ENCODE measurements around the gene SNCB. TPM values are rescaled to one million over a fixed set of nuclear protein-coding genes. Genes with fewer than 3 reads are reported as not detected.

Gene SNCB
- total and polyA plus RNA-seq, 2 of the 13 experiments (the other 11 are each of a cell fraction or from before 2014, with no cell fraction given) = not detected

DNA sequence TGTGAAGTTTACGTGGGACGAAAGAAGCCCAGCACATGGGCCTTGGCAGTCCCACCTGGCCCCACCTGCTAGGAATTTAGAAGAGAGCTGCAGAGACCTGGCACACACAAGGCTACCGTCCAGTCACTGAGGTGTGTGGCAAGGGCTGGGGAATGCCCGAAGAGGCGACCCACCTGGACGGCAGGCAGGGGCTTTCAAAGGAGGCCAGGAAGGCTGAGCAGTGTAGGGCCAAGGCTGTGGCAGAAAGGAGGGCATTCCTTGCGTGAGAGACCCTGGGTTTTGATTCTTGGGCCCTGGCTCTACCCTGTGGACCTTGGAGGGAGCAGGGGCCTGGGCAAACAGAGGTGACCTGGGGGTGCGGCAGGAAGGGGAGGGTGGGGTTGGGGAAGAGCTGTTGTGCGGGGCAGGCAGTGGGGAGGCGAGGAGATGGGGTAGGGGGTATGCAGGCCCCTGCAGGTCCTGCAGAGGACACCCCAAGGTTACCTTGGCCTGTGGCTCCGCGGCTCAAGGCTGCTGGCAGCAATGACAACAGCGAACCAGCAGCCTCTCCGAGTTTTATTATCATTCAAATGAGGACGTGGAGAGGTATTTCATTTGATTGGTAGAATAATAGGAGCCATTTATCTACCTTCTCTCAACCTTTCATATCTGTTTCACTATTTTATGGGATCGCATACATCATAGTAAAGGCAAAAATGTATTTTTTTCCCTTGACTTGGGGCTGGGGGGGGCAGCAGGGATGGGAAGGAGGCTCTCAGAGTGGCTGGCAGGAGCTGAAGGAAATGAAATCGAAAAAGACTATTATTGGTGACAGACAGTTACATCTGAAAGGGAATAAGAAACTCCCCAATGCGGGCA is 41.8 kb upstream of the SNCB start:
- DNase-seq (ENCODE audit: low spot score) = no peak
- H3K4me1 ChIP-seq (ENCODE audit: insufficient read depth, low read length) = peaks cover 18% of the 10 kb centered on the region
- no peak for ATAC-seq
- no peaks in the 10 kb centered on the region for H3K36me3 ChIP-seq (replicated peaks in 1 of 2; ENCODE audit: control insufficient read depth in 1 of 2, insufficient read depth in 2 of 2, low read length in 2 of 2)
- no peaks in the 10 kb centered on the region for H3K79me2 ChIP-seq (ENCODE audit: insufficient read depth, low read length)
- no peak overlapping the region for H3K4me2 ChIP-seq (ENCODE audit: low read depth, low read length)
- H3K27me3 ChIP-seq (ENCODE audit: control insufficient read depth in 1 of 2, insufficient read depth in 2 of 2, low read length in 2 of 2) = peaks cover 1 to 8% of the 10 kb centered on the region in 2 experiments; a peak in 2 of 5 replicates
- in situ Hi-C loops (cut with HindIII; ENCODE audit: extremely low pct_ligation_motif_present, low pct_unique_long_range_greater_than_20kb) = no loop called here
- no peak overlapping the region for H3K4me3 ChIP-seq (replicated peaks in 1 of 3; ENCODE audit: insufficient read depth in 1 of 3, low read depth in 2 of 3, low read length in 3 of 3)
- no peaks in the 10 kb centered on the region for H3K9me3 ChIP-seq (ENCODE audit: low read length)
- intact Hi-C loops (cut with micrococcal nuclease; ENCODE audit: unreplicated experiment) = no loop called here
- ChIA-PET POLR2A (no interaction called here), CTCF (ENCODE audit: low intra/inter-chr PET ratio, low total read pairs) (no interaction called here)
- BruUV-seq (replicated peaks) = no TSS peak
- TF ChIP-seq, protein P1, sequence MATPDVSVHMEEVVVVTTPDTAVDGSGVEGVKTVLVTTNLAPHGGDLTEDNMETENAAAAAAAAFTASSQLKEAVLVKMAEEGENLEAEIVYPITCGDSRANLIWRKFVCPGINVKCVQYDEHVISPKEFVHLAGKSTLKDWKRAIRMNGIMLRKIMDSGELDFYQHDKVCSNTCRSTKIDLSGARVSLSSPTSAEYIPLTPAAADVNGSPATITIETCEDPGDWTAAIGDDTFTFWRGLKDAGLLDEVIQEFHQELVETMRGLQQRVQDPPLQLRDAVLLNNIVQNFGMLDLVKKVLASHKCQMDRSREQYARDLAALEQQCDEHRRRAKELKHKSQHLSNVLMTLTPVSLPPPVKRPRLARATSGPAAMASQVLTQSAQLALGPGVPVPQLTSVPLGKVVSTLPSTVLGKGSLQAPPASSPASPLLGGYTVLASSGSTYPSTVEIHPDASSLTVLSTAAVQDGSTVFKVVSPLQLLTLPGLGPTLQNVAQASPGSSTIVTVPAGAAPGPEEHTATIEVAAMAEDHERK (CRISPR knock-in tag; IDR thresholded peaks at IDR 0.05; ENCODE audit: low read depth) = no peak
- TF ChIP-seq ZBTB21 (CRISPR knock-in tag; IDR thresholded peaks at IDR 0.05) (no peak), ZNF136 (CRISPR knock-in tag; IDR thresholded peaks at IDR 0.05; ENCODE audit: low read depth) (no peak), ATF1 (CRISPR knock-in tag; IDR thresholded peaks at IDR 0.05) (no peak), KAT7 (CRISPR knock-in tag; IDR thresholded peaks at IDR 0.05; ENCODE audit: borderline replicate concordance) (no peak)
- no peak overlapping the region for H2AFZ ChIP-seq (ENCODE audit: low read length)
- H4K20me1 ChIP-seq (ENCODE audit: insufficient read depth, low read length) = no peaks in the 10 kb centered on the region
- FAIRE-seq = no peak
- WGBS (ENCODE audit: low lambda C conversion rate) = 22% methylated on average over 15 of the region's 18 CpGs
- H3K9ac ChIP-seq (ENCODE audit: insufficient read depth, low read depth, low read length) = no peak overlapping the region
- H3K27ac ChIP-seq (ENCODE audit: extremely low read length, insufficient read depth, low read length) = no peak overlapping the region

DNA sequence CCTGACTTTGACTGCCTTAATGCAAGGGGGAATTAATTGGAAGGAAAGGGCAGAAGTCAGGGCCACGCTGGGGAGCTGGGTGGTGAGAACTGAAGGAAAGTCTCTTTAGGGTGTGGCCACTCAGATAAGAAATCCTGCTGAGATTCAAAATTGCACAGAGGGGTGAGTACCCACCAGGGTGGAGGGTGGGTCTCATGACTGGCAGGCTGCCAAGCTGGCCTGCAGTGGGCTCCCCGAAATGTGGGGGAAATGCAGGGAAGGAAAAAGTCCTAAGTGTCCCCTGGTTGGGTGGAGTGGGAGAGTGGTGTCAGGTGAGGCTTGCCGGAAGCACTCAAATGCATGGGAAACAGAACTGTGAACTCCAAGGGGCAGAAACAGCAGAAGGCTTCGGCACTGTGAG is 41.1 kb upstream of the SNCB start:
- Histone ChIP-seq H3K9ac (ENCODE audit: insufficient read depth, low read depth, low read length) (no peak overlapping the region), H3K4me3 (replicated peaks in 1 of 3; ENCODE audit: insufficient read depth in 1 of 3, low read depth in 2 of 3, low read length in 3 of 3) (no peak overlapping the region), H3K9me3 (ENCODE audit: low read length) (no peaks in the 10 kb centered on the region), H3K27ac (ENCODE audit: extremely low read length, insufficient read depth, low read length) (no peak overlapping the region), H2AFZ (ENCODE audit: low read length) (no peak overlapping the region), H3K36me3 (replicated peaks in 1 of 2; ENCODE audit: control insufficient read depth in 1 of 2, insufficient read depth in 2 of 2, low read length in 2 of 2) (no peaks in the 10 kb centered on the region), H3K79me2 (ENCODE audit: insufficient read depth, low read length) (no peaks in the 10 kb centered on the region), H3K4me2 (ENCODE audit: low read depth, low read length) (no peak overlapping the region), H3K27me3 (ENCODE audit: control insufficient read depth in 1 of 2, insufficient read depth in 2 of 2, low read length in 2 of 2) (peaks cover 1 to 8% of the 10 kb centered on the region in 2 experiments; a peak in 2 of 5 replicates), H4K20me1 (ENCODE audit: insufficient read depth, low read length) (no peaks in the 10 kb centered on the region), H3K4me1 (ENCODE audit: insufficient read depth, low read length) (peaks cover 11% of the 10 kb centered on the region)
- CTCF ChIA-PET (ENCODE audit: low intra/inter-chr PET ratio, low total read pairs) = no interaction called here
- no peak for DNase-seq (ENCODE audit: low spot score)
- POLR2A ChIA-PET = no interaction called here
- FAIRE-seq = no peak
- intact Hi-C loops (cut with micrococcal nuclease; ENCODE audit: unreplicated experiment) = no loop called here
- 31% methylated on average over 3 of the region's 4 CpGs for WGBS (ENCODE audit: low lambda C conversion rate)
- ATAC-seq = no peak
- BruUV-seq (replicated peaks) = no TSS peak
- in situ Hi-C loops (cut with HindIII; ENCODE audit: extremely low pct_ligation_motif_present, low pct_unique_long_range_greater_than_20kb) = no loop called here
- TF ChIP-seq ZSCAN12 (CRISPR knock-in tag; IDR thresholded peaks at IDR 0.05) = no peak
- no peak for TF ChIP-seq ZNF607 (CRISPR knock-in tag; IDR thresholded peaks at IDR 0.05; ENCODE audit: borderline replicate concordance)
- TF ChIP-seq, protein P2, sequence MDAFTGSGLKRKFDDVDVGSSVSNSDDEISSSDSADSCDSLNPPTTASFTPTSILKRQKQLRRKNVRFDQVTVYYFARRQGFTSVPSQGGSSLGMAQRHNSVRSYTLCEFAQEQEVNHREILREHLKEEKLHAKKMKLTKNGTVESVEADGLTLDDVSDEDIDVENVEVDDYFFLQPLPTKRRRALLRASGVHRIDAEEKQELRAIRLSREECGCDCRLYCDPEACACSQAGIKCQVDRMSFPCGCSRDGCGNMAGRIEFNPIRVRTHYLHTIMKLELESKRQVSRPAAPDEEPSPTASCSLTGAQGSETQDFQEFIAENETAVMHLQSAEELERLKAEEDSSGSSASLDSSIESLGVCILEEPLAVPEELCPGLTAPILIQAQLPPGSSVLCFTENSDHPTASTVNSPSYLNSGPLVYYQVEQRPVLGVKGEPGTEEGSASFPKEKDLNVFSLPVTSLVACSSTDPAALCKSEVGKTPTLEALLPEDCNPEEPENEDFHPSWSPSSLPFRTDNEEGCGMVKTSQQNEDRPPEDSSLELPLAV (CRISPR knock-in tag; conservative IDR thresholded peaks at IDR 0.05; ENCODE audit: low read depth) = no peak
- TF ChIP-seq, protein P3, sequence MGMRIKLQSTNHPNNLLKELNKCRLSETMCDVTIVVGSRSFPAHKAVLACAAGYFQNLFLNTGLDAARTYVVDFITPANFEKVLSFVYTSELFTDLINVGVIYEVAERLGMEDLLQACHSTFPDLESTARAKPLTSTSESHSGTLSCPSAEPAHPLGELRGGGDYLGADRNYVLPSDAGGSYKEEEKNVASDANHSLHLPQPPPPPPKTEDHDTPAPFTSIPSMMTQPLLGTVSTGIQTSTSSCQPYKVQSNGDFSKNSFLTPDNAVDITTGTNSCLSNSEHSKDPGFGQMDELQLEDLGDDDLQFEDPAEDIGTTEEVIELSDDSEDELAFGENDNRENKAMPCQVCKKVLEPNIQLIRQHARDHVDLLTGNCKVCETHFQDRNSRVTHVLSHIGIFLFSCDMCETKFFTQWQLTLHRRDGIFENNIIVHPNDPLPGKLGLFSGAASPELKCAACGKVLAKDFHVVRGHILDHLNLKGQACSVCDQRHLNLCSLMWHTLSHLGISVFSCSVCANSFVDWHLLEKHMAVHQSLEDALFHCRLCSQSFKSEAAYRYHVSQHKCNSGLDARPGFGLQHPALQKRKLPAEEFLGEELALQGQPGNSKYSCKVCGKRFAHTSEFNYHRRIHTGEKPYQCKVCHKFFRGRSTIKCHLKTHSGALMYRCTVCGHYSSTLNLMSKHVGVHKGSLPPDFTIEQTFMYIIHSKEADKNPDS (CRISPR knock-in tag; IDR thresholded peaks at IDR 0.05) = no peak
- no peak for TF ChIP-seq RBFOX2 (IDR thresholded peaks at IDR 0.05; ENCODE audit: low read depth, low read length)
- TF ChIP-seq, protein P4, sequence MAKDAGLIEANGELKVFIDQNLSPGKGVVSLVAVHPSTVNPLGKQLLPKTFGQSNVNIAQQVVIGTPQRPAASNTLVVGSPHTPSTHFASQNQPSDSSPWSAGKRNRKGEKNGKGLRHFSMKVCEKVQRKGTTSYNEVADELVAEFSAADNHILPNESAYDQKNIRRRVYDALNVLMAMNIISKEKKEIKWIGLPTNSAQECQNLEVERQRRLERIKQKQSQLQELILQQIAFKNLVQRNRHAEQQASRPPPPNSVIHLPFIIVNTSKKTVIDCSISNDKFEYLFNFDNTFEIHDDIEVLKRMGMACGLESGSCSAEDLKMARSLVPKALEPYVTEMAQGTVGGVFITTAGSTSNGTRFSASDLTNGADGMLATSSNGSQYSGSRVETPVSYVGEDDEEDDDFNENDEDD (CRISPR knock-in tag; IDR thresholded peaks at IDR 0.05; ENCODE audit: borderline replicate concordance) = no peak
